Aorta (tissue), 5 donors: ENCODE data around the gene CNPPD1. TPM values are rescaled to one million over a fixed set of nuclear protein-coding genes. Genes with fewer than 3 reads are reported as not detected.

Experiments used
- ATAC-seq: fragments of 200-7000 bp; cut with Tn5 transposase; one replicate; pipeline ENCODE4 v1.9.1; 2022; ENCODE audit warnings: moderate library complexity; ENCODE audit not compliant: low FRiP score
- DNase-seq, 2 donors: peaks; one replicate each; pipeline ENCODE4 v3.0.0-alpha.2; 2020
- H3K27ac ChIP-seq, 2 donors: one replicate each; pipeline ENCODE4 v1.5.1; 2013; ENCODE audit warnings: low read length in 2 of 2, mild to moderate bottlenecking in 2 of 2, moderate library complexity in 2 of 2, control low read depth in 1 of 2, inconsistent platforms in 1 of 2, low read depth in 1 of 2
- H3K27me3 ChIP-seq, 2 donors: one replicate each; pipeline ENCODE4 v1.6.1; 2013; ENCODE audit warnings: control low read depth in 1 of 2, low read length in 1 of 2, mild to moderate bottlenecking in 1 of 2, moderate library complexity in 1 of 2; ENCODE audit not compliant: insufficient read depth in 2 of 2, control insufficient read depth in 1 of 2
- H3K36me3 ChIP-seq, 2 donors: one replicate each; pipeline ENCODE4 v1.6.1; 2013; ENCODE audit warnings: control low read depth in 1 of 2, low read length in 1 of 2, mild to moderate bottlenecking in 1 of 2; ENCODE audit not compliant: insufficient read depth in 2 of 2, control insufficient read depth in 1 of 2
- H3K4me1 ChIP-seq, 2 donors: one replicate each; pipeline ENCODE4 v1.6.1; 2013; ENCODE audit warnings: low read length in 2 of 2, control low read depth in 1 of 2, mild to moderate bottlenecking in 1 of 2, moderate library complexity in 1 of 2; ENCODE audit not compliant: insufficient read depth in 2 of 2, control insufficient read depth in 1 of 2
- H3K4me3 ChIP-seq, 2 donors: one replicate each; pipeline ENCODE4 v1.5.1; 2013; ENCODE audit warnings: low read length in 2 of 2, control low read depth in 1 of 2, mild to moderate bottlenecking in 1 of 2
- H3K9me3 ChIP-seq: one replicate; pipeline ENCODE4 v1.6.1; 2013; ENCODE audit warnings: mild to moderate bottlenecking, low read length; ENCODE audit not compliant: control insufficient read depth
- WGBS, 2 donors: extraction: QIAGEN DNeasy Blood & Tissue Kit; methylation state at CpG; one replicate each; pipeline ENCODE4 v1.1.7; 2013; 5-methylcytosine and 5-hydroxymethylcytosine counted together
- intact Hi-C, 2 donors: fragments of 100-400 bp; cut with DNase I; formaldehyde crosslinking; loops; one replicate each; pipeline versions ENCODE4 v1.14.2 to v1.15.0; 2022
- polyA plus RNA-seq, 2 donors: library from polyadenylated mRNA; stranded (reverse); fragments of 200-250 nt; gene quantifications; one replicate each; pipeline ENCODE4 v1.2.3, GENCODE V29; 2013
- total RNA-seq, 2 donors: library from RNA; stranded (reverse); fragmentation: NEBNext Ultra II Directional; extraction: Animal tissue kit (Norgen Biotek cat#: 25700); gene quantifications; one replicate each; pipeline ENCODE4 v1.2.1, GENCODE V29; 2021
- donor health status: healthy with polysubstance abuse.
- donor health status: Bipolar disorder and iron deficiency.
- donor health status: DM: no; HTN: no; CAD: no.
- donor health status: DM: no; HTN: no; CAD: no.
- donor health status: DM: yes; HTN: yes; CAD: no.

Gene CNPPD1
- total and polyA plus RNA-seq, 4 donors: 23.9 to 52.3 (median 43.5) TPM

GRCh38 chr2:219171231-219171651 is 5.5 kb downstream of the CNPPD1 start:
- Histone ChIP-seq H3K9me3 (no peaks in the 10 kb centered on the region), H3K4me1 (no peaks in the 10 kb centered on the region), H3K27me3 (no peaks in the 10 kb centered on the region), H3K36me3 (peaks cover 0 to 4% of the 10 kb centered on the region in 2 donors), H3K4me3 (no peak overlapping the region), H3K27ac (peak overlapping the region; percentile 11 to 72)
- peak in 1 of 2 donors; percentile 64 for DNase-seq
- intact Hi-C loops: loop anchor here in 1 of 2 donors (5.0 to 10.0 kb wide), 2 partner anchors 126 to 214 kb away; partner anchors contain the start of gene DNPEP
- peak; percentile 81 for ATAC-seq
- WGBS, 2 donors: 18 to 21% methylated on average over 6 of the region's 6 CpGs

- DNase-seq (no peak), ATAC-seq (no peak)
- H3K27ac ChIP-seq: no peak within 1 kb of the TSS
- H3K4me1 ChIP-seq: no peaks in the 10 kb centered on the region
- WGBS, 2 donors: 89 to 90% methylated on average over 10 of the region's 10 CpGs
- H3K27me3 ChIP-seq: no peaks in the 10 kb centered on the region
- no peak within 1 kb of the TSS for H3K4me3 ChIP-seq
- peaks cover 0 to 4% of the 10 kb centered on the region in 2 donors for H3K36me3 ChIP-seq
- intact Hi-C loops: loop anchor here (5.0 to 10.0 kb wide), 3 partner anchors 127 to 365 kb away; partner anchors contain the start of gene DNPEP (in 1 of the 2)
- H3K9me3 ChIP-seq: no peaks in the 10 kb centered on the region
These were observed 6.6 kb downstream of the CNPPD1 start, which contains the start of gene SLC23A3 for GRCh38 chr2:219169930-219170654. Gene SLC23A3, minus strand, starts transcription at chr2:219170029. Its CDS starts 45 bp downstream, at chr2:219169984.

GRCh38 chr2:219168932-219169331 is 7.8 kb downstream of the CNPPD1 start:
- intact Hi-C loops: loop anchor here in 1 of 2 donors (10.0 kb wide), 1 partner anchor 366 kb away; no protein-coding TSS in a partner anchor
- Histone ChIP-seq H3K4me3 (no peak overlapping the region), H3K27ac (no peak overlapping the region), H3K9me3 (no peaks in the 10 kb centered on the region), H3K27me3 (no peaks in the 10 kb centered on the region), H3K4me1 (no peaks in the 10 kb centered on the region), H3K36me3 (no peaks in the 10 kb centered on the region)
- DNase-seq (no peak), ATAC-seq (no peak)

GRCh38 chr2:219168526-219168925 is 8.2 kb downstream of the CNPPD1 start:
- H3K27me3 ChIP-seq: no peaks in the 10 kb centered on the region
- no peaks in the 10 kb centered on the region for H3K36me3 ChIP-seq
- no peaks in the 10 kb centered on the region for H3K4me1 ChIP-seq
- H3K27ac ChIP-seq: no peak overlapping the region
- intact Hi-C loops: loop anchor here in 1 of 2 donors (10.0 kb wide), 1 partner anchor 366 kb away; no protein-coding TSS in a partner anchor
- WGBS, 2 donors: 38 to 42% methylated on average over 6 of the region's 6 CpGs
- ATAC-seq (no peak), DNase-seq (no peak)
- no peaks in the 10 kb centered on the region for H3K9me3 ChIP-seq
- no peak overlapping the region for H3K4me3 ChIP-seq

GRCh38 chr2:219167997-219168396 is 8.7 kb downstream of the CNPPD1 start:
- Histone ChIP-seq H3K4me1 (no peaks in the 10 kb centered on the region), H3K27me3 (no peaks in the 10 kb centered on the region), H3K36me3 (no peaks in the 10 kb centered on the region), H3K27ac (no peak overlapping the region), H3K4me3 (no peak overlapping the region), H3K9me3 (no peaks in the 10 kb centered on the region)
- intact Hi-C loops: loop anchor here in 1 of 2 donors (10.0 kb wide), 1 partner anchor 367 kb away; no protein-coding TSS in a partner anchor
- DNase-seq (no peak), ATAC-seq (no peak)
- WGBS, 2 donors: 72 to 74% methylated on average over 5 of the region's 5 CpGs

GRCh38 chr2:219165058-219165911 is 11.4 kb downstream of the CNPPD1 start:
- Histone ChIP-seq H3K27ac (no peak overlapping the region), H3K27me3 (no peaks in the 10 kb centered on the region), H3K4me3 (no peak overlapping the region), H3K4me1 (no peaks in the 10 kb centered on the region), H3K36me3 (no peaks in the 10 kb centered on the region), H3K9me3 (no peaks in the 10 kb centered on the region)
- ATAC-seq: no peak
- no peak for DNase-seq
- 89 to 90% methylated on average over 10 of the region's 10 CpGs for WGBS, 2 donors
- intact Hi-C loops: loop anchor here in 1 of 2 donors (10.0 kb wide), 1 partner anchor 370 kb away; no protein-coding TSS in a partner anchor

- ATAC-seq: no peak
- H3K27me3 ChIP-seq: no peaks in the 10 kb centered on the region
- no peak for DNase-seq
- no peaks in the 10 kb centered on the region for H3K4me1 ChIP-seq
- H3K27ac ChIP-seq: no peak overlapping the region
- H3K36me3 ChIP-seq: peaks cover 0 to under 1% of the 10 kb centered on the region in 2 donors
- WGBS, 2 donors: 95 to 96% methylated on average over 6 of the region's 6 CpGs
- no peak overlapping the region for H3K4me3 ChIP-seq
- intact Hi-C loops: loop anchor here in 1 of 2 donors (10.0 kb wide), 1 partner anchor 372 kb away; no protein-coding TSS in a partner anchor
- no peaks in the 10 kb centered on the region for H3K9me3 ChIP-seq
These were observed 13.6 kb downstream of the CNPPD1 start for GRCh38 chr2:219163156-219163555.

- Histone ChIP-seq H3K9me3 (no peaks in the 10 kb centered on the region), H3K27me3 (no peaks in the 10 kb centered on the region), H3K4me1 (no peaks in the 10 kb centered on the region), H3K27ac (peak overlapping the region in 1 of 2 donors; percentile 52), H3K4me3 (peak overlapping the region in 1 of 2 donors; percentile 73), H3K36me3 (peaks cover 0 to 5% of the 10 kb centered on the region in 2 donors)
- intact Hi-C loops: loop anchor here in 1 of 2 donors (2.0 to 10.0 kb wide), 2 partner anchors 58 to 374 kb away; partner anchors contain the start of gene ABCB6
- DNase-seq (no peak), ATAC-seq (no peak)
- 81 to 83% methylated on average over 4 of the region's 4 CpGs for WGBS, 2 donors
These were observed 15.6 kb downstream of the CNPPD1 start for GRCh38 chr2:219161097-219161496.
